Right lobe of liver (tissue), 6 donors: Measurements from ENCODE around the gene COL1A1. TPM values are rescaled to one million over a fixed set of nuclear protein-coding genes. Genes with fewer than 3 reads are reported as not detected.
A peak's percentile ranks its signal among the peaks of the same experiment; 100 is the strongest.

Experiments
- ATAC-seq, 4 donors: fragments of 200-7000 bp; cut with Tn5 transposase; one replicate each; pipeline ENCODE4 v1.9.1; 2020; ENCODE audit warnings: mild to moderate bottlenecking in 4 of 4, moderate library complexity in 4 of 4
- DNase-seq, 3 donors: peaks; one replicate each; pipeline ENCODE4 v3.0.0-alpha.2; 2020
- H3K27ac ChIP-seq, 3 donors: fragments of 200-600 bp; one replicate each; pipeline ENCODE4 v1.8.0; 2022
- H3K27me3 ChIP-seq, 2 donors: fragments of 200-600 bp; one replicate each; pipeline ENCODE4 v1.8.0; 2022
- H3K36me3 ChIP-seq, 4 donors: fragments of 200-600 bp; sonication (generic) in 1 of 4; one replicate each; pipeline versions ENCODE4 v1.5.1 to v1.8.0; 2017 to 2022; ENCODE audit warnings: control low read depth in 1 of 4
- H3K4me1 ChIP-seq, 4 donors: fragments of 200-600 bp; sonication (generic) in 1 of 4; one replicate each; pipeline versions ENCODE4 v1.5.1 to v1.8.0; 2017 to 2022; ENCODE audit warnings: control low read depth in 1 of 4
- H3K4me3 ChIP-seq, 3 donors: fragments of 200-600 bp; one replicate each; pipeline ENCODE4 v1.8.0; 2022
- H3K9me3 ChIP-seq, 4 donors: fragments of 200-600 bp; sonication (generic) in 1 of 4; one replicate each; pipeline versions ENCODE4 v1.5.1 to v1.8.0; 2017 to 2022; ENCODE audit warnings: control low read depth in 1 of 4
- POLR2A ChIP-seq: fragments of 450-650 bp; IDR thresholded peaks from one replicate; pipeline ENCODE4 v1.6.1; 2017; ENCODE audit warnings: antibody characterized with exemption, mild to moderate bottlenecking
- WGBS: methylation state at CpG from one replicate; pipeline ENCODE4 v1.1.6; 2018; ENCODE audit warnings: low coverage, low lambda C conversion rate; ENCODE audit not compliant: insufficient coverage; ENCODE audit errors: missing lambda C conversion rate; 5-methylcytosine and 5-hydroxymethylcytosine counted together
- intact Hi-C, 2 donors: fragments of 100-400 bp; cut with DNase I; formaldehyde crosslinking; loops; one replicate each; pipeline versions ENCODE4 v1.11.2 to v1.14.1; 2022
- total RNA-seq, 6 experiments: library from RNA; depleted of rRNA in 2 of 6; stranded (reverse); fragments of >200 nt in 2 of 6; fragmentation: NEBNext Ultra II Directional in 3 of 6; extraction: Animal tissue kit (Norgen Biotek cat#: 25700) in 3 of 6; gene quantifications; one replicate each; pipeline versions ENCODE4 v1.1.0 to v1.2.4, GENCODE V29; 2016 to 2023
- TF ChIP-seq, protein P1 (sequence below), 4 donors: fragments of 200-600 bp in 3 of 4; fragments of 450-650 bp in 1 of 4; IDR thresholded peaks; one replicate each; pipeline versions ENCODE4 v1.5.1 to v1.8.0; 2016 to 2022; ENCODE audit warnings: antibody characterized with exemption in 4 of 4, mild to moderate bottlenecking in 2 of 4
- donor health status: DM: no; HTN: yes; CAD: no.
- donor health status: DM: no; HTN: no; CAD: no.
- donor health status: DM: no; HTN: no; CAD: no.
- donor health status: DM: no; HTN: yes; CAD: no.
- donor health status: DM: no; HTN: yes; CAD: no.

The COL1A1 gene
- total RNA-seq, 6 experiments from 2014 or later, result 9.3 to 109 (median 34.7) TPM

DNA sequence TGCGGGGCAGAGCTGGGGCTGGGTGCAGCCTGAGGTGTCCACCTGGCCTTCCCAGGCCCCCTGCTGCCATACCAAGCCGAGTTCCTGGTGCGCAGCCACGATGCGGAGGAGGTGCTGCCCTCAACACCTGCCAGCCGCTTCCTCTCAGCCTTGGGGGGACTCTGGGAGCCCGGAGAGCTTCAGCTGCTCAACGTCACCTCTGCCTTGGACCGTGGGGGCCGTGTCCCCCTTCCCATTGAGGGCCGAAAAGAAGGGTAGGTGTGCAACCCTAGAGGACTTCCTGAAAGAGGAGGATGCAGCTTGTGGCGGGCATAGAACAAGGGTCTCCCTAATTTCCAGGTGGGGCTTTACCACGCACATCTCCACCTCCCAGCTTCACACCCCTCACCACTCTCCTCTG is 33.1 kb downstream of the COL1A1 start:
- WGBS, result 58% methylated on average over 6 of the region's 13 CpGs
- Histone ChIP-seq H3K27me3 (no peaks in the 10 kb centered on the region), H3K9me3 (no peaks in the 10 kb centered on the region), H3K4me3 (no peak overlapping the region), H3K27ac (no peak overlapping the region), H3K4me1 (no peaks in the 10 kb centered on the region), H3K36me3 (no peaks in the 10 kb centered on the region)
- intact Hi-C loops, result loop anchor here (10.0 kb wide), 1 partner anchor 54 kb away; no protein-coding TSS in a partner anchor
- DNase-seq (no peak), ATAC-seq (no peak)
- TF ChIP-seq, protein P1, sequence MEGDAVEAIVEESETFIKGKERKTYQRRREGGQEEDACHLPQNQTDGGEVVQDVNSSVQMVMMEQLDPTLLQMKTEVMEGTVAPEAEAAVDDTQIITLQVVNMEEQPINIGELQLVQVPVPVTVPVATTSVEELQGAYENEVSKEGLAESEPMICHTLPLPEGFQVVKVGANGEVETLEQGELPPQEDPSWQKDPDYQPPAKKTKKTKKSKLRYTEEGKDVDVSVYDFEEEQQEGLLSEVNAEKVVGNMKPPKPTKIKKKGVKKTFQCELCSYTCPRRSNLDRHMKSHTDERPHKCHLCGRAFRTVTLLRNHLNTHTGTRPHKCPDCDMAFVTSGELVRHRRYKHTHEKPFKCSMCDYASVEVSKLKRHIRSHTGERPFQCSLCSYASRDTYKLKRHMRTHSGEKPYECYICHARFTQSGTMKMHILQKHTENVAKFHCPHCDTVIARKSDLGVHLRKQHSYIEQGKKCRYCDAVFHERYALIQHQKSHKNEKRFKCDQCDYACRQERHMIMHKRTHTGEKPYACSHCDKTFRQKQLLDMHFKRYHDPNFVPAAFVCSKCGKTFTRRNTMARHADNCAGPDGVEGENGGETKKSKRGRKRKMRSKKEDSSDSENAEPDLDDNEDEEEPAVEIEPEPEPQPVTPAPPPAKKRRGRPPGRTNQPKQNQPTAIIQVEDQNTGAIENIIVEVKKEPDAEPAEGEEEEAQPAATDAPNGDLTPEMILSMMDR (IDR thresholded peaks at IDR 0.05), result no peak
- TF ChIP-seq POLR2A, result no peak

DNA sequence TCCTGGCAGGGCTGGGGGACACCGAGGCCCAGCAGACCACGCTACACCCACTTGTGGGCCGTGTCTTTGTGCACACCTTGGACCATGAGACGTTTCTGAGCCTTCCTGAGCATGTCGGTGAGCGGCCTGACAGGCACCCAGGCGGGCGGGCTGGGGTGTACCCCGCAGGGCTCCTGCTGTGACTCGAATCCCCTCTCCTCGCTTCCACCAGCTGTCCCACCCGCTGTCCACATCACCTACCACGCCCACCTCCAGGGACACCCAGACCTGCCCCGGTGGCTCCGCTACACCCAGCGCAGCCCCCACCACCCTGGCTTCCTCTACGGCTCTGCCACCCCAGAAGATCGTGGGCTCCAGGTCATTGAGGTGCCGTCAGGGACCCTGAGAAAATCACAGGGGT is 34.1 kb downstream of the COL1A1 start:
- H3K27ac ChIP-seq, result no peak overlapping the region
- DNase-seq, result peak in 1 of 3 donors; percentile 55
- TF ChIP-seq, protein P1 (IDR thresholded peaks at IDR 0.05), result no peak
- TF ChIP-seq POLR2A, result no peak
- ATAC-seq, result no peak
- no peaks in the 10 kb centered on the region for H3K4me1 ChIP-seq
- H3K27me3 ChIP-seq, result no peaks in the 10 kb centered on the region
- WGBS, result no CpG with 5 or more reads among the region's 19 CpGs
- no peak overlapping the region for H3K4me3 ChIP-seq
- H3K9me3 ChIP-seq, result no peaks in the 10 kb centered on the region
- intact Hi-C loops, result loop anchor here (10.0 kb wide), 1 partner anchor 53 kb away; no protein-coding TSS in a partner anchor
- no peaks in the 10 kb centered on the region for H3K36me3 ChIP-seq

DNA sequence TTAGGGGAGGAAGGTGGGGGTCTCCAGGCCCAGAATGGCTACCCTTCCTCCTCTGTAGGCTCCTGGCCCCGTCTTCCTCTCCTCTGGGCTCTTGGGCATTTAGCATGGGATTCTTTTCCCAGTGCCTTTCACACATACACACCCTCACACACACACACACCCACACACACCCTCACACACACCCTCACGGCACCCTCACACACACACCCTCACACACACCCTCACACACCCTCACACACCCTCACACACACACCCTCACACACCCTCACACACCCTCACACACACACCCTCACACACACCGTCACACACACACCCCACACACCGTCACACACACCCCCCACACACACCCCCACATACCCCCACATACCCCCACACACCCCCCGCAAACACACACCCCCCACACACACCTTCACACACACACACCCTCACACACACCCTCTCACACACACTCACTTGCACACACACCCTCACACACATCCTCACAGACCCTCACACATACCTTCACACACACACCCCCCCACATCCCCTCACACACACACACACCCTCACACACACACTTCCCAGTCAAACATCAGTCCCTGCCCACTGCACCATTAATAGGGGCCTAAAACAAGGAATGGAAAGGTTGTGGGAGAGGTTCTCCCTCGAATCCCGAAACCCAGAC is 34.8 kb downstream of the COL1A1 start:
- intact Hi-C loops, result loop anchor here (10.0 kb wide), 1 partner anchor 52 kb away; no protein-coding TSS in a partner anchor
- no peaks in the 10 kb centered on the region for H3K9me3 ChIP-seq
- H3K4me1 ChIP-seq, result no peaks in the 10 kb centered on the region
- TF ChIP-seq POLR2A, result no peak
- TF ChIP-seq, protein P1 (IDR thresholded peaks at IDR 0.05), result no peak
- H3K27me3 ChIP-seq, result no peaks in the 10 kb centered on the region
- DNase-seq, result peak in 2 of 3 donors; percentile 4 to 16
- H3K4me3 ChIP-seq, result no peak overlapping the region
- 81% methylated on average over 7 of the region's 7 CpGs for WGBS
- ATAC-seq, result no peak
- no peak overlapping the region for H3K27ac ChIP-seq
- H3K36me3 ChIP-seq, result no peaks in the 10 kb centered on the region

DNA sequence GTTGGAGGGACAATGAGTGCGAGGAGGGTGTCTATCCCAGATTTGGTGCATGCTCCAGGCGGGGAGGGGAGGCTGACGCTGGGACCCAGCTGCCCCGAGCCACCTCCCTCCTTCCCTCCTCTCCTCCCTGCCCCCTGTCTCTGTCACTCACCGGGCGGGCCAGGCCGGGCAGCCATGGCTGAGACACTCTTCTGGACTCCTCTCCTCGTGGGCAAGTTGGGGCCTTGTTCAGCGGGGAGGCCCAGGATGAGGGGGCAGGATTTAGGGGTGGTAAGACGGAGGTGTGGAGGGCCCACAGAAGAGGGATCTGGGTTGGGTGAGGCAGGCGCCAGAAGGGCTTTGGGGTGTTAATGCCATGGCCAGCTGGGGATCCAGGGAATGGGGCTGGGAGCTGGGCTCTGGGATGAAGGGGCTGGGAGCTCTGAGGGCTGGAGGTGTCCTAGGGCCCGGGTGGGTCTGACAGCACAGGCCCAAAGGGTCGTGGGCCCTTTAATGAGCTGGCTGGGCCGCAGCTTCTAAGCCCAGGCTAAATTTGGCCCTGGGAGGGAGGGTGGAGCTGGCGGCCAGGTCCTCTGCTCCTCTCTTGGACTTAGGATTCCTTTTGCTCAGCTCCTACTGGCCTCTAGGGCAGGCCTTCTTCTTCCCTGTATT is 35.4 kb downstream of the COL1A1 start, which contains the start of gene SGCA:
Gene SGCA, plus strand, starts transcription at position 139 of the 651 bp plus-strand sequence. Its CDS starts 36 bp downstream, at position 175.
- Histone ChIP-seq H3K27me3 (no peaks in the 10 kb centered on the region), H3K27ac (no peak within 1 kb of the TSS), H3K4me1 (peaks cover 0 to under 1% (median 0%) of the 10 kb centered on the region in 4 donors), H3K4me3 (no peak within 1 kb of the TSS), H3K36me3 (no peaks in the 10 kb centered on the region), H3K9me3 (no peaks in the 10 kb centered on the region)
- WGBS, result 52% methylated on average over 7 of the region's 15 CpGs
- ATAC-seq, result no peak
- no peak for TF ChIP-seq POLR2A
- TF ChIP-seq, protein P1 (IDR thresholded peaks at IDR 0.05), result no peak
- intact Hi-C loops, result loop anchor here (10.0 kb wide), 1 partner anchor 51 kb away; no protein-coding TSS in a partner anchor
- peak in 2 of 3 donors; percentile 19 to 43 for DNase-seq
